Measurements from ENCODE around the gene PLXDC1.

GRCh38 chr17:39054111-39054645 is 97.3 kb downstream of the PLXDC1 start:
- TF ChIP-seq CTCF (IDR thresholded peaks at IDR 0.05 in 8 of 11, conservative IDR thresholded peaks at IDR 0.05 in 3 of 11) (no peak), POLR2A (IDR thresholded peaks at IDR 0.05) (no peak)
